H1 (cell line): Measurements from ENCODE around the gene TIMP1. TPM values are rescaled to one million over a fixed set of nuclear protein-coding genes. Genes with fewer than 3 reads are reported as not detected.

Experiments
- CTCF ChIA-PET: fragments of 300-600 bp; sonication (Branson Sonifier 250); formaldehyde crosslinking; loops from one replicate; lab custom pipeline; 2021; ENCODE audit not compliant: partially characterized antibody; lab: Charles Lee
- POLR2A ChIA-PET: fragments of 300-600 bp; sonication (Branson Sonifier 250); formaldehyde crosslinking; loops from one replicate; lab custom pipeline; 2021; ENCODE audit warnings: inconsistent platforms; ENCODE audit not compliant: partially characterized antibody; lab: Charles Lee
- DNase-seq, 2 experiments: peaks; one replicate each; pipeline versions ENCODE4 v3.0.0 to v3.0.0-alpha.2; 2010 to 2022; ENCODE audit warnings: low spot score in 2 of 2, low read depth in 1 of 2, mixed read lengths in 1 of 2
- FAIRE-seq: peaks from 2 replicates; lab custom pipeline; 2011; peaks lifted over from hg19 to GRCh38; lab: Jason Lieb, UNC
- H2AFZ ChIP-seq: 2 replicates; pipeline ENCODE4 v1.8.1; 2012; ENCODE audit warnings: low read length, inconsistent platforms
- H2AK5ac ChIP-seq: 2 replicates; pipeline ENCODE4 v1.6.1; 2013; ENCODE audit warnings: low read depth, low read length
- H2BK120ac ChIP-seq: replicated peaks from 2 replicates; pipeline ENCODE3; 2013; ENCODE audit warnings: low read depth, low read length, inconsistent platforms
- H2BK12ac ChIP-seq: 2 replicates; pipeline ENCODE4 v1.6.1; 2013; ENCODE audit warnings: low read depth, low read length
- H2BK15ac ChIP-seq: 2 replicates; pipeline ENCODE4 v1.6.1; 2013; ENCODE audit warnings: low read length
- H2BK20ac ChIP-seq: 2 replicates; pipeline ENCODE4 v1.6.1; 2013; ENCODE audit warnings: low read length
- H2BK5ac ChIP-seq: 2 replicates; pipeline ENCODE4 v1.6.1; 2013; ENCODE audit warnings: low read depth, low read length
- H3K14ac ChIP-seq: 2 replicates; pipeline ENCODE4 v1.6.1; 2013; ENCODE audit warnings: inconsistent platforms; ENCODE audit not compliant: insufficient read length
- H3K18ac ChIP-seq: 2 replicates; pipeline ENCODE4 v1.6.1; 2013; ENCODE audit warnings: low read length; ENCODE audit errors: extremely low read depth
- H3K23ac ChIP-seq: 2 replicates; pipeline ENCODE4 v1.6.1; 2013; ENCODE audit warnings: inconsistent platforms; ENCODE audit not compliant: insufficient read length
- H3K23me2 ChIP-seq: 2 replicates; pipeline ENCODE4 v1.6.1; 2013; ENCODE audit warnings: low read depth, low read length
- H3K27ac ChIP-seq: 2 replicates; pipeline ENCODE4 v1.6.1; 2011; ENCODE audit warnings: low read depth, low read length, inconsistent platforms
- H3K27me3 ChIP-seq, 4 experiments: replicated peaks in 1 of 4; 1 replicate in 1 of 4; 2 replicates in 3 of 4; pipeline versions ENCODE4 v1.6.1 to v1.8.1; 2011 to 2013; ENCODE audit warnings: low read length in 3 of 4, mild to moderate bottlenecking in 3 of 4, inconsistent platforms in 2 of 4, mixed read lengths in 2 of 4, moderate library complexity in 1 of 4; ENCODE audit not compliant: control insufficient read depth in 3 of 4, insufficient read depth in 3 of 4; ENCODE audit errors: extremely low read depth in 1 of 4
- H3K36me3 ChIP-seq, 4 experiments: 2 replicates each; pipeline versions ENCODE4 v1.6.1 to v1.8.1; 2011 to 2013; ENCODE audit warnings: mild to moderate bottlenecking in 4 of 4, low read length in 3 of 4, moderate library complexity in 2 of 4, control low read depth in 1 of 4, inconsistent platforms in 1 of 4; ENCODE audit not compliant: insufficient read depth in 4 of 4, control insufficient read depth in 2 of 4
- H3K4ac ChIP-seq: replicated peaks from 2 replicates; pipeline ENCODE3; 2013; ENCODE audit warnings: low read length, low read depth, mixed read lengths, inconsistent platforms; ENCODE audit not compliant: insufficient read length
- H3K4me1 ChIP-seq, 4 experiments: replicated peaks in 1 of 4; 1 replicate in 1 of 4; 2 replicates in 3 of 4; pipeline versions ENCODE4 v1.6.1 to v1.8.1; 2011 to 2013; ENCODE audit warnings: low read length in 3 of 4, inconsistent platforms in 2 of 4, mixed read lengths in 1 of 4; ENCODE audit not compliant: insufficient read depth in 4 of 4, control insufficient read depth in 3 of 4
- H3K4me2 ChIP-seq, 2 experiments: 2 replicates each; pipeline versions ENCODE4 v1.6.1 to v1.8.1; 2011 to 2013; ENCODE audit warnings: low read depth in 2 of 2, low read length in 2 of 2, control low read depth in 1 of 2, inconsistent platforms in 1 of 2, mild to moderate bottlenecking in 1 of 2; ENCODE audit not compliant: insufficient read depth in 1 of 2
- H3K4me3 ChIP-seq, 4 experiments: fragments of 200-600, 300-600 bp in 1 of 4; sonication (generic), shearing (Covaris generic), sonication (Bioruptor Twin) in 1 of 4; 2 replicates each; pipeline versions ENCODE4 v1.5.1 to v1.8.1; 2011 to 2016; ENCODE audit warnings: low read length in 4 of 4, low read depth in 3 of 4, control low read depth in 2 of 4, inconsistent platforms in 2 of 4, mild to moderate bottlenecking in 2 of 4, mixed read lengths in 1 of 4, moderate library complexity in 1 of 4; ENCODE audit not compliant: insufficient read depth in 2 of 4; ENCODE audit errors: extremely low read depth in 1 of 4
- H3K56ac ChIP-seq: replicated peaks from 2 replicates; pipeline ENCODE3; 2013; ENCODE audit warnings: low read depth, mild to moderate bottlenecking, mixed read lengths, low read length, inconsistent platforms; ENCODE audit not compliant: insufficient read length
- H3K79me1 ChIP-seq: 2 replicates; pipeline ENCODE4 v1.6.1; 2013; ENCODE audit warnings: low read depth, low read length, control low read depth
- H3K79me2 ChIP-seq, 2 experiments: 2 replicates each; pipeline versions ENCODE4 v1.6.1 to v1.8.1; 2012 to 2013; ENCODE audit warnings: low read length in 2 of 2, mild to moderate bottlenecking in 2 of 2, inconsistent platforms in 1 of 2; ENCODE audit not compliant: insufficient read depth in 2 of 2, control insufficient read depth in 1 of 2
- H3K9ac ChIP-seq, 4 experiments: replicated peaks in 1 of 4; 1 replicate in 1 of 4; 2 replicates in 3 of 4; pipeline versions ENCODE4 v1.6.1 to v1.8.1; 2011 to 2013; ENCODE audit warnings: low read depth in 3 of 4, low read length in 3 of 4, control low read depth in 2 of 4, mild to moderate bottlenecking in 2 of 4, moderate library complexity in 2 of 4, inconsistent platforms in 1 of 4; ENCODE audit errors: extremely low read depth in 1 of 4
- H3K9me3 ChIP-seq, 2 experiments: 2 replicates each; pipeline versions ENCODE4 v1.6.1 to v1.8.1; 2012 to 2013; ENCODE audit warnings: mild to moderate bottlenecking in 2 of 2, moderate library complexity in 2 of 2, control low read depth in 1 of 2, inconsistent platforms in 1 of 2, low read depth in 1 of 2, low read length in 1 of 2, mixed read lengths in 1 of 2; ENCODE audit not compliant: insufficient read depth in 2 of 2
- H4K20me1 ChIP-seq, 2 experiments: replicated peaks in 1 of 2; 2 replicates each; pipeline versions ENCODE3 to v1.8.1; 2011 to 2013; ENCODE audit warnings: inconsistent platforms in 2 of 2, low read length in 2 of 2, mild to moderate bottlenecking in 1 of 2; ENCODE audit not compliant: insufficient read depth in 2 of 2, control insufficient read depth in 1 of 2
- H4K5ac ChIP-seq: 2 replicates; pipeline ENCODE4 v1.6.1; 2013; ENCODE audit warnings: low read length, low read depth, mixed read lengths, inconsistent platforms; ENCODE audit not compliant: insufficient read length
- H4K8ac ChIP-seq: 2 replicates; pipeline ENCODE4 v1.8.0; 2013; ENCODE audit warnings: mild to moderate bottlenecking, moderate library complexity, low read length, inconsistent platforms; ENCODE audit not compliant: insufficient read depth; ENCODE audit errors: extremely low read depth
- H4K91ac ChIP-seq: replicated peaks from 2 replicates; pipeline ENCODE3; 2013; ENCODE audit warnings: low read length, mixed read lengths, inconsistent platforms; ENCODE audit not compliant: insufficient read length
- WGBS, 2 experiments: shearing (Covaris generic) in 1 of 2; methylation state at CpG; one replicate each; pipeline versions ENCODE4 v1.1.6 to v1.1.7; 2013 to 2015; ENCODE audit warnings: low lambda C conversion rate in 2 of 2, mixed read lengths in 2 of 2, inconsistent platforms in 1 of 2, low coverage in 1 of 2, missing lambda C conversion rate in 1 of 2; ENCODE audit not compliant: insufficient replicate concordance in 2 of 2, insufficient coverage in 1 of 2, insufficient read length in 1 of 2; ENCODE audit errors: extremely low coverage in 1 of 2, missing lambda C conversion rate in 1 of 2; 5-methylcytosine and 5-hydroxymethylcytosine counted together
- polyA plus RNA-seq, 7 experiments: library from polyadenylated mRNA; depleted of rRNA in 3 of 7; stranded (reverse) in 5 of 7; unstranded in 2 of 7; fragments of >200 nt in 5 of 7; fragments of 200-250 nt in 2 of 7; gene quantifications; 1 replicate in 5 of 7; 2 replicates in 1 of 7; 4 replicates in 1 of 7; pipeline versions ENCODE4 v1.2.1 to v1.2.3, GENCODE V29; 2011 to 2013; ENCODE audit warnings: missing spikeins in 2 of 7, mixed read lengths in 2 of 7
- total RNA-seq: library from RNA; stranded (reverse); fragmentation: NEBNext Ultra II Directional; extraction: Animal tissue kit (Norgen Biotek cat#: 25700); gene quantifications from 2 replicates; pipeline ENCODE4 v1.2.1, GENCODE V29; 2021

TIMP1 gene
- total and polyA plus RNA-seq, 2 of the 8 experiments (the other 6 are each of a cell fraction or from before 2014, with no cell fraction given): 58.6 to 142 TPM

DNA sequence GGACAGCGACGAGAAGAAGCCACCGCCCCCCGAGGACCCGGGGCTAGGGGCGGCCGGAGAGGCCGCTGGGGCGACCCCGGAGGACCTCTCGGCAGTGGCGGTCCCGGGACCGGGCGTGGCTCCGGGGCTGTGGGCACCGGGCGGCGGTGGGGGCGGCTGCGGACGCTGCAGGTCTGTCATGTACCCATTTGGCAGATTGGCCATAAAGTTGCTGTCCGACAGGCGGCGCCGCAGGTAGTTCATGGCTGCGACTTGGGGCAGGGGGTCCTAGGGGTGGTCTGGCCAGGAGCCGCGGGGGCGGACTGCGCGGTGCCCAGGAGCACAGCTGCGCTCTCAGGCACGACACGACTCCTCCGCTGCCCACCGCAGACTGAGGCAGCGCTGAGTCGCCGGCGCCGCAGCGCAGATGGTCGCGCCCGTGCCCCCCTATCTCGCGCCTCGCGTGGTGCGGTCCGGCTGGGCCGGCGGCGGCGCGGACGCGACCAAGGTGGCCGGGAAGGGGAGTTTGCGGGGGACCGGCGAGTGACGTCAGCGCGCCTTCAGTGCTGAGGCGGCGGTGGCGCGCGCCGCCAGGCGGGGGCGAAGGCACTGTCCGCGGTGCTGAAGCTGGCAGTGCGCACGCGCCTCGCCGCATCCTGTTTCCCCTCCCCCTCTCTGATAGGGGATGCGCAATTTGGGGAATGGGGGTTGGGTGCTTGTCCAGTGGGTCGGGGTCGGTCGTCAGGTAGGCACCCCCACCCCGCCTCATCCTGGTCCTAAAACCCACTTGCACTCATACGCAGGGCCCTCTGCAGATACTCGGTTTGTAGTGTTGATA is 37.5 kb downstream of the TIMP1 start, which contains the start of gene SYN1:
Gene SYN1 (minus strand): TSS at position 372 of the 817 bp plus-strand sequence. CDS start 129 bp downstream, at position 243.
- no peak within 1 kb of the TSS for H4K5ac ChIP-seq
- no peak within 1 kb of the TSS for H3K56ac ChIP-seq
- WGBS, 2 experiments: 0% methylated on average over 1 of the region's 88 CpGs; no CpG with 5 or more reads in 1 of the 2 experiments
- no peaks in the 10 kb centered on the region for H3K36me3 ChIP-seq
- no peak within 1 kb of the TSS for H4K91ac ChIP-seq
- H2AK5ac ChIP-seq: no peak within 1 kb of the TSS
- H3K4me3 ChIP-seq: peak within 1 kb of the TSS; percentile 23 to 60 (median 34)
- no peak within 1 kb of the TSS for H2AFZ ChIP-seq
- no peaks in the 10 kb centered on the region; the same call in 1 of the 2 replicates for H3K23me2 ChIP-seq
- H3K27ac ChIP-seq: no peak within 1 kb of the TSS; the same call in 1 of the 2 replicates
- no peak within 1 kb of the TSS for H4K8ac ChIP-seq
- no peaks in the 10 kb centered on the region for H3K27me3 ChIP-seq
- peak within 1 kb of the TSS; percentile 81 for H2BK15ac ChIP-seq
- peaks cover 0 to 1% of the 10 kb centered on the region in 2 experiments for H4K20me1 ChIP-seq
- peak within 1 kb of the TSS; percentile 27; the same call in 1 of the 2 replicates for H2BK12ac ChIP-seq
- H3K9me3 ChIP-seq: no peaks in the 10 kb centered on the region
- H3K9ac ChIP-seq: no peak within 1 kb of the TSS
- no peak within 1 kb of the TSS for H2BK5ac ChIP-seq
- CTCF ChIA-PET: no interaction called here
- FAIRE-seq (no peak), DNase-seq (peak; percentile 47 to 87)
- no peak within 1 kb of the TSS for H3K4ac ChIP-seq
- H2BK120ac ChIP-seq: no peak within 1 kb of the TSS
- H3K79me1 ChIP-seq: no peaks in the 10 kb centered on the region
- no peaks in the 10 kb centered on the region for H3K79me2 ChIP-seq
- H3K23ac ChIP-seq: no peak within 1 kb of the TSS
- peaks cover 3 to 7% (median 5%) of the 10 kb centered on the region in 4 experiments for H3K4me1 ChIP-seq
- H3K14ac ChIP-seq: no peak within 1 kb of the TSS
- POLR2A ChIA-PET: interaction anchor here (1.3 to 2.7 kb wide), 3 partner anchors 29 to 45 kb away, joined by 3 to 11 read pairs (median 3); no protein-coding TSS in a partner anchor
- peak within 1 kb of the TSS; percentile 51 to 70 for H3K4me2 ChIP-seq
- no peak within 1 kb of the TSS for H3K18ac ChIP-seq
- peak within 1 kb of the TSS; percentile 61; the same call in 1 of the 2 replicates for H2BK20ac ChIP-seq
